GM12878 (cell line): ENCODE data around the gene FOXP1. TPM values are rescaled to one million over a fixed set of nuclear protein-coding genes. Genes with fewer than 3 reads are reported as not detected.

ENCODE experiments used
- ATAC-seq: fragments of 200-7000 bp; cut with Tn5 transposase; 3 replicates; pipeline ENCODE4 v1.9.1; 2020; ENCODE audit warnings: mild to moderate bottlenecking, moderate library complexity
- BruUV-seq: library from RNA; stranded (reverse); fragments of 400-500 nt; replicated peaks from 2 replicates; lab custom pipeline; 2021; lab: Mats Ljungman, UMichigan
- CTCF ChIA-PET: fragments of 300-600 bp; sonication (Branson Sonifier 250); formaldehyde crosslinking; extraction: SDS; loops from one replicate; lab custom pipeline; 2021; ENCODE audit warnings: inconsistent platforms; lab: Yijun Ruan, JAX
- POLR2A ChIA-PET: fragments of 350-600 bp; formaldehyde crosslinking; extraction: SDS; loops from one replicate; lab custom pipeline; 2021; ENCODE audit warnings: inconsistent platforms; lab: Charles Lee
- RAD21 ChIA-PET: fragments of 300-600 bp; sonication (Branson Sonifier 250); formaldehyde crosslinking; loops from one replicate; lab custom pipeline; 2023; ENCODE audit warnings: antibody characterized with exemption; ENCODE audit not compliant: unreplicated experiment; lab: Charles Lee
- SMC1A ChIA-PET: fragments of 300-600 bp; sonication (Branson Sonifier 250); formaldehyde crosslinking; loops from one replicate; lab custom pipeline; 2023; ENCODE audit not compliant: unreplicated experiment, uncharacterized antibody; lab: Charles Lee
- DNase-seq: peaks from one replicate; pipeline ENCODE4 v3.0.0-alpha.2; 2011; ENCODE audit warnings: low read depth, low spot score
- FAIRE-seq: peaks from 3 replicates; lab custom pipeline; 2011; peaks lifted over from hg19 to GRCh38; lab: Jason Lieb, UNC
- H2AFZ ChIP-seq: 2 replicates; pipeline ENCODE4 v1.6.0; 2011; ENCODE audit warnings: low read depth, low read length, control low read depth; ENCODE audit not compliant: control insufficient read depth
- H3K27ac ChIP-seq: 2 replicates; pipeline ENCODE4 v1.5.1; 2011; ENCODE audit warnings: control low read depth; ENCODE audit not compliant: control insufficient read depth, insufficient read depth
- H3K27me3 ChIP-seq, 2 experiments: replicated peaks in 1 of 2; 2 replicates each; pipeline versions ENCODE4 v1.6.0 to v1.6.1; 2011; ENCODE audit warnings: low read length in 1 of 2; ENCODE audit not compliant: control insufficient read depth in 2 of 2, insufficient read depth in 2 of 2
- H3K36me3 ChIP-seq, 2 experiments: 2 replicates each; pipeline ENCODE4 v1.5.1; 2011; ENCODE audit warnings: low read length in 1 of 2; ENCODE audit not compliant: control insufficient read depth in 2 of 2, insufficient read depth in 2 of 2
- H3K4me1 ChIP-seq: 2 replicates; pipeline ENCODE4 v1.6.1; 2011; ENCODE audit warnings: mild to moderate bottlenecking, low read length, moderate library complexity, mixed read lengths; ENCODE audit not compliant: control insufficient read depth, insufficient read depth
- H3K4me2 ChIP-seq: 2 replicates; pipeline ENCODE4 v1.6.0; 2011; ENCODE audit warnings: control low read depth; ENCODE audit not compliant: control insufficient read depth, insufficient read depth
- H3K4me3 ChIP-seq: fragments of 200-600 bp; sonication (generic); 2 replicates; pipeline ENCODE4 v1.5.1; 2016
- H3K79me2 ChIP-seq: 2 replicates; pipeline ENCODE4 v1.6.0; 2011; ENCODE audit warnings: low read length; ENCODE audit not compliant: control insufficient read depth, insufficient read depth
- H3K9ac ChIP-seq: 2 replicates; pipeline ENCODE4 v1.8.0; 2011; ENCODE audit warnings: low read length, control low read depth, mixed read lengths; ENCODE audit not compliant: control insufficient read depth, insufficient read depth
- H3K9me3 ChIP-seq: replicated peaks from 3 replicates; pipeline ENCODE4 v1.5.1; 2011; ENCODE audit warnings: mild to moderate bottlenecking, low read length; ENCODE audit not compliant: control insufficient read depth, insufficient read depth
- H4K20me1 ChIP-seq: 2 replicates; pipeline ENCODE4 v1.6.0; 2011; ENCODE audit not compliant: control insufficient read depth, insufficient read depth
- CHD1 ChIP-seq: IDR thresholded peaks from 2 replicates; pipeline ENCODE4 v1.6.1; 2012; ENCODE audit warnings: low read depth, low read length, improper control_type of control experiment
- CREM ChIP-seq: IDR thresholded peaks from 2 replicates; pipeline ENCODE4 v1.6.1; 2014; ENCODE audit warnings: antibody characterized with exemption, low read depth
- EED ChIP-seq: sonication (generic); IDR thresholded peaks from 2 replicates; pipeline ENCODE4 v1.6.1; 2016; ENCODE audit warnings: antibody characterized with exemption, low read depth
- ETV6 ChIP-seq, 2 experiments: fragments of 450-650 bp in 1 of 2; IDR thresholded peaks in 1 of 2; conservative IDR thresholded peaks in 1 of 2; 2 replicates each; pipeline ENCODE4 v1.6.1; 2014; ENCODE audit warnings: antibody characterized with exemption in 1 of 2, borderline replicate concordance in 1 of 2, low read depth in 1 of 2, mild to moderate bottlenecking in 1 of 2, moderate library complexity in 1 of 2
- HDAC2 ChIP-seq: fragments of 200-600 bp; sonication (generic); IDR thresholded peaks from 2 replicates; pipeline ENCODE4 v1.6.1; 2017
- KLF5 ChIP-seq: fragments of 450-650 bp; IDR thresholded peaks from 2 replicates; pipeline ENCODE4 v1.6.1; 2014; ENCODE audit warnings: mild to moderate bottlenecking; ENCODE audit not compliant: partially characterized antibody
- POLR2AphosphoS5 ChIP-seq: IDR thresholded peaks from 2 replicates; pipeline ENCODE4 v1.6.1; 2011; ENCODE audit warnings: mild to moderate bottlenecking, low read length, inconsistent platforms
- RFX5 ChIP-seq: IDR thresholded peaks from 2 replicates; pipeline ENCODE4 v1.6.1; 2011; ENCODE audit warnings: low read depth, low read length, improper control_type of control experiment
- TAF1 ChIP-seq: IDR thresholded peaks from 2 replicates; pipeline ENCODE4 v1.6.1; 2011; ENCODE audit warnings: mild to moderate bottlenecking, low read depth, low read length, borderline replicate concordance
- ZNF217 ChIP-seq: fragments of 450-650 bp; IDR thresholded peaks from 2 replicates; pipeline ENCODE4 v1.6.1; 2017; ENCODE audit warnings: antibody characterized with exemption, mild to moderate bottlenecking
- ZNF384 ChIP-seq: IDR thresholded peaks from 2 replicates; pipeline ENCODE4 v1.6.1; 2012; ENCODE audit warnings: low read depth, mild to moderate bottlenecking, low read length, improper control_type of control experiment, borderline replicate concordance
- ZSCAN29 ChIP-seq: fragments of 450-650 bp; IDR thresholded peaks from 2 replicates; pipeline ENCODE4 v1.6.1; 2017; ENCODE audit warnings: mild to moderate bottlenecking, moderate library complexity
- ZZZ3 ChIP-seq: IDR thresholded peaks from 2 replicates; pipeline ENCODE4 v1.6.1; 2011; ENCODE audit warnings: low read depth; ENCODE audit not compliant: control insufficient read depth, insufficient read length
- WGBS: methylation state at CpG from one replicate; pipeline ENCODE4 v1.1.6; 2016; ENCODE audit warnings: low lambda C conversion rate; ENCODE audit not compliant: insufficient replicate concordance, insufficient coverage; ENCODE audit errors: missing lambda C conversion rate; 5-methylcytosine and 5-hydroxymethylcytosine counted together
- in situ Hi-C: fragments of 300-500 bp; cut with MboI; formaldehyde crosslinking; loops from 9 replicates; pipeline ENCODE4 v1.14.3; 2018; ENCODE audit warnings: mixed read lengths
- intact Hi-C: fragments of 100-400 bp; cut with micrococcal nuclease; formaldehyde crosslinking; loops from one replicate; pipeline ENCODE4 v1.14.2; 2022; ENCODE audit not compliant: unreplicated experiment
- polyA plus RNA-seq, 11 experiments: library from polyadenylated mRNA; depleted of rRNA in 4 of 11; unstranded in 6 of 11; stranded (reverse) in 5 of 11; fragments of >200 nt; fragmentation: Nextera tagmentation in 4 of 11; fragmentation: Illumina TruSeq in 1 of 11; extraction: Ambion mirVana in 4 of 11; extraction: Trizol in 1 of 11; gene quantifications; 1 replicate in 1 of 11; 2 replicates in 10 of 11; pipeline versions ENCODE4 v1.2.1 to v1.2.3, GENCODE V29; 2011 to 2016; ENCODE audit warnings: inconsistent platforms in 2 of 11, missing spikeins in 2 of 11, low read depth in 1 of 11
- total RNA-seq, 4 experiments: library from RNA; depleted of rRNA in 3 of 4; stranded (reverse); fragments of >200 nt in 3 of 4; fragmentation: Illumina TruSeq in 1 of 4; extraction: Trizol in 1 of 4; gene quantifications; 2 replicates each; pipeline versions ENCODE4 v1.2.1 to v1.2.3, GENCODE V29; 2013 to 2021
- TF ChIP-seq, protein P1 (sequence below): IDR thresholded peaks from 2 replicates; pipeline ENCODE4 v1.6.1; 2012; ENCODE audit warnings: improper control_type of control experiment, low read depth, low read length; ENCODE audit not compliant: insufficient replicate concordance

The FOXP1 gene
- total and polyA plus RNA-seq, 10 of the 15 experiments (the other 5 are each of a cell fraction or from before 2014, with no cell fraction given), result 0.05 to 1.6 (median 0.20) TPM; not detected in 1

GRCh38 chr3:71521940-71522876 lies 61.3 kb downstream of the FOXP1 start:
- H3K27me3 ChIP-seq, result no peaks in the 10 kb centered on the region
- TF ChIP-seq KLF5 (no peak), ETV6 (conservative IDR thresholded peaks at IDR 0.05 in 1 of 2, IDR thresholded peaks at IDR 0.05 in 1 of 2; ENCODE audit: borderline replicate concordance in 1 of 2, low read depth in 1 of 2) (no peak), ZSCAN29 (no peak), RFX5 (no peak), CHD1 (no peak), POLR2AphosphoS5 (no peak), ZNF384 (no peak), ZNF217 (no peak), EED (no peak), ZZZ3 (no peak), TAF1 (no peak), CREM (no peak), HDAC2 (no peak)
- TF ChIP-seq, protein P1, sequence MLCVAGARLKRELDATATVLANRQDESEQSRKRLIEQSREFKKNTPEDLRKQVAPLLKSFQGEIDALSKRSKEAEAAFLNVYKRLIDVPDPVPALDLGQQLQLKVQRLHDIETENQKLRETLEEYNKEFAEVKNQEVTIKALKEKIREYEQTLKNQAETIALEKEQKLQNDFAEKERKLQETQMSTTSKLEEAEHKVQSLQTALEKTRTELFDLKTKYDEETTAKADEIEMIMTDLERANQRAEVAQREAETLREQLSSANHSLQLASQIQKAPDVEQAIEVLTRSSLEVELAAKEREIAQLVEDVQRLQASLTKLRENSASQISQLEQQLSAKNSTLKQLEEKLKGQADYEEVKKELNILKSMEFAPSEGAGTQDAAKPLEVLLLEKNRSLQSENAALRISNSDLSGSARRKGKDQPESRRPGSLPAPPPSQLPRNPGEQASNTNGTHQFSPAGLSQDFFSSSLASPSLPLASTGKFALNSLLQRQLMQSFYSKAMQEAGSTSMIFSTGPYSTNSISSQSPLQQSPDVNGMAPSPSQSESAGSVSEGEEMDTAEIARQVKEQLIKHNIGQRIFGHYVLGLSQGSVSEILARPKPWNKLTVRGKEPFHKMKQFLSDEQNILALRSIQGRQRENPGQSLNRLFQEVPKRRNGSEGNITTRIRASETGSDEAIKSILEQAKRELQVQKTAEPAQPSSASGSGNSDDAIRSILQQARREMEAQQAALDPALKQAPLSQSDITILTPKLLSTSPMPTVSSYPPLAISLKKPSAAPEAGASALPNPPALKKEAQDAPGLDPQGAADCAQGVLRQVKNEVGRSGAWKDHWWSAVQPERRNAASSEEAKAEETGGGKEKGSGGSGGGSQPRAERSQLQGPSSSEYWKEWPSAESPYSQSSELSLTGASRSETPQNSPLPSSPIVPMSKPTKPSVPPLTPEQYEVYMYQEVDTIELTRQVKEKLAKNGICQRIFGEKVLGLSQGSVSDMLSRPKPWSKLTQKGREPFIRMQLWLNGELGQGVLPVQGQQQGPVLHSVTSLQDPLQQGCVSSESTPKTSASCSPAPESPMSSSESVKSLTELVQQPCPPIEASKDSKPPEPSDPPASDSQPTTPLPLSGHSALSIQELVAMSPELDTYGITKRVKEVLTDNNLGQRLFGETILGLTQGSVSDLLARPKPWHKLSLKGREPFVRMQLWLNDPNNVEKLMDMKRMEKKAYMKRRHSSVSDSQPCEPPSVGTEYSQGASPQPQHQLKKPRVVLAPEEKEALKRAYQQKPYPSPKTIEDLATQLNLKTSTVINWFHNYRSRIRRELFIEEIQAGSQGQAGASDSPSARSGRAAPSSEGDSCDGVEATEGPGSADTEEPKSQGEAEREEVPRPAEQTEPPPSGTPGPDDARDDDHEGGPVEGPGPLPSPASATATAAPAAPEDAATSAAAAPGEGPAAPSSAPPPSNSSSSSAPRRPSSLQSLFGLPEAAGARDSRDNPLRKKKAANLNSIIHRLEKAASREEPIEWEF, result no peak
- TF ChIP-seq, all 136 proteins: peak for 0
- H3K36me3 ChIP-seq, result no peaks in the 10 kb centered on the region
- H3K4me2 ChIP-seq, result no peak overlapping the region
- CTCF ChIA-PET, result no interaction called here
- no peaks in the 10 kb centered on the region for H4K20me1 ChIP-seq
- no TSS peak for BruUV-seq
- no peak for DNase-seq
- intact Hi-C loops, result no loop called here
- H3K9me3 ChIP-seq, result no peaks in the 10 kb centered on the region
- in situ Hi-C loops, result no loop called here
- no peaks in the 10 kb centered on the region for H3K79me2 ChIP-seq
- no peak overlapping the region for H2AFZ ChIP-seq
- H3K9ac ChIP-seq, result no peak overlapping the region
- FAIRE-seq, result no peak
- RAD21 ChIA-PET, result no interaction called here
- POLR2A ChIA-PET, result no interaction called here
- H3K4me1 ChIP-seq, result no peaks in the 10 kb centered on the region
- SMC1A ChIA-PET, result no interaction called here
- 40% methylated on average over 7 of the region's 7 CpGs for WGBS
- H3K27ac ChIP-seq, result no peak overlapping the region
- no peak for ATAC-seq
- H3K4me3 ChIP-seq, result no peak overlapping the region
